Peyer's patch (tissue), 4 donors: Measurements from ENCODE around the gene NEK3.

ENCODE experiments used
- POLR2A ChIP-seq, 2 donors: fragments of 450-650 bp; IDR thresholded peaks; one replicate each; pipeline ENCODE4 v1.5.1; 2017; ENCODE audit warnings: antibody characterized with exemption in 2 of 2, mild to moderate bottlenecking in 2 of 2, moderate library complexity in 2 of 2
- TF ChIP-seq, protein P1 (sequence below), 6 experiments: fragments of 450-650 bp in 4 of 6; fragments of 200-600 bp in 2 of 6; sonication (generic) in 1 of 6; IDR thresholded peaks; one replicate each; pipeline ENCODE4 v1.5.1; 2017 to 2019; ENCODE audit warnings: antibody characterized with exemption in 6 of 6, mild to moderate bottlenecking in 3 of 6, moderate library complexity in 1 of 6

DNA sequence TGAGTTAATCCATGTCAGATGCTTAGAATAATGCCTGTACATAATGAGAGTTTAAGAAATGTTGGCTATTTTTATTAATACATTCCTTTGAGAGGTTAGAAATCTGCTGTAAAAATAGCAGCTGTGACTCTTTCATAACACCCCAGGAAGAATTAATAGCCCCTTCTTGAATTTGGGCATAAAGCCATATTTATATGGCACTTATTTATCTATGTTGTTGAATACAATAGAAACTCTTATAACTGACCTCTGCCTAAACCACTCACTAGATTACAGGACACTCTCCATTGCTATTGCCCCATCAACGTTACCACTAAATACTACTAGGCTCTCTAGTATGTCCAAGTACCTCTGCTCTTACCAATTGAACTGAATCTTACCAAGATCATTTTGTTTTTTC is 46.8 kb downstream of the NEK3 start:
- TF ChIP-seq, protein P1, sequence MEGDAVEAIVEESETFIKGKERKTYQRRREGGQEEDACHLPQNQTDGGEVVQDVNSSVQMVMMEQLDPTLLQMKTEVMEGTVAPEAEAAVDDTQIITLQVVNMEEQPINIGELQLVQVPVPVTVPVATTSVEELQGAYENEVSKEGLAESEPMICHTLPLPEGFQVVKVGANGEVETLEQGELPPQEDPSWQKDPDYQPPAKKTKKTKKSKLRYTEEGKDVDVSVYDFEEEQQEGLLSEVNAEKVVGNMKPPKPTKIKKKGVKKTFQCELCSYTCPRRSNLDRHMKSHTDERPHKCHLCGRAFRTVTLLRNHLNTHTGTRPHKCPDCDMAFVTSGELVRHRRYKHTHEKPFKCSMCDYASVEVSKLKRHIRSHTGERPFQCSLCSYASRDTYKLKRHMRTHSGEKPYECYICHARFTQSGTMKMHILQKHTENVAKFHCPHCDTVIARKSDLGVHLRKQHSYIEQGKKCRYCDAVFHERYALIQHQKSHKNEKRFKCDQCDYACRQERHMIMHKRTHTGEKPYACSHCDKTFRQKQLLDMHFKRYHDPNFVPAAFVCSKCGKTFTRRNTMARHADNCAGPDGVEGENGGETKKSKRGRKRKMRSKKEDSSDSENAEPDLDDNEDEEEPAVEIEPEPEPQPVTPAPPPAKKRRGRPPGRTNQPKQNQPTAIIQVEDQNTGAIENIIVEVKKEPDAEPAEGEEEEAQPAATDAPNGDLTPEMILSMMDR (IDR thresholded peaks at IDR 0.05) = no peak
- TF ChIP-seq POLR2A (IDR thresholded peaks at IDR 0.05) = no peak
